HG02970 (cell line): ENCODE results near the gene MLX.
"Not testable (repeated sequence)": the region's sequence is repeated elsewhere in the genome, so short reads cannot be mapped to it uniquely, and the experiment has no call there.

Experiments
- ATAC-seq: cut with Tn5 transposase; IDR thresholded peaks from one replicate; pipeline ENCODE4 v1.9.1; 2021; ENCODE audit warnings: mild to moderate bottlenecking, moderate library complexity, moderate number of reproducible peaks; ENCODE audit not compliant: unreplicated experiment, low FRiP score

MLX gene

DNA sequence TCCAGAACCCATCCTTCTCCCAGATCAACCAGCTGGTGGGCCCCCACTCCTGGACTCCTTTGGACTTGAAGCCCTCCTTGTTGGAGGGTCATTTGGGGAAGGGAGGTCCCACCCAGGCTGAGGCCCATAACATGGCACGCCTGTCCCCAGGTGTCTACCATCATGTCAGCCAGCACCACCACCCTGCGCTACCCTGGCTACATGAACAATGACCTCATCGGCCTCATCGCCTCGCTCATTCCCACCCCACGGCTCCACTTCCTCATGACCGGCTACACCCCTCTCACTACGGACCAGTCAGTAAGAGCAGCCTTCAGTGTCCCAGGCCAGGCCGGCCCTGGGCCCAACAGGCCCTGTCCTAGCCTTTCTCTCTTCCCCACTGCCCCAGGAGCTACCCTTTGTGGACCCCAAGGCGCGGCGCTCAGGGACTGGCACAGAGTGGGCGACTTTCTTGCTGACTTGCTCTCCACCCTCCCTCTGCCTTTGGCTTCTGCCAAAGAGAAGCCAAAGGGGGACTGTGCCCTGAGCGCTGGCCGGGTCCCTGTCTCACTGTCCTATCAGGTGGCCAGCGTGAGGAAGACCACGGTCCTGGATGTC, 46.9 kb downstream of the MLX start:
- no peak for ATAC-seq

DNA sequence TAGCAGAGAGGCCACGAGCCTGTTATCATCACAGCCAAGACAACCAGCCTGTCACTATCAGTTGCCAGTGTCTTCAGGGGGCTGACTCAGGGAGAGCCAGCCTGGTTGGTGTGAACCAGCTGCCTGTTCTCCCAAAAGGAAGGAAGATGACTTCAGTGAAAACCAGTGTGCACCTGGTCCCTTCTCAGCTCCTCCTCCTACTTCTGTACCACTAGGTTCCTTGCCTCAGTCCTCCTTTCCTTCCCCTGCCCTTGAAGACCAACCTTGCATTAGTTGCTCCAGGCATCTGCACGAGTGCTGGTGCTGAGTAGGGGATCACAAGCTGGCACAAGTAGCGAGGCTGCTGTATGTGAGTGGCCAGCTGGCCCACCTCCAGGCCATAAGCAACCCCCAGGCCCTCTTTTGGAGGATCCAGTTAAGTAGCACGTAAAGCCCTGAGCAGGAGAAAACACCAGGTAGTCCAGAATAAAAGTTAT, 51.1 kb downstream of the MLX start:
- no peak for ATAC-seq

DNA sequence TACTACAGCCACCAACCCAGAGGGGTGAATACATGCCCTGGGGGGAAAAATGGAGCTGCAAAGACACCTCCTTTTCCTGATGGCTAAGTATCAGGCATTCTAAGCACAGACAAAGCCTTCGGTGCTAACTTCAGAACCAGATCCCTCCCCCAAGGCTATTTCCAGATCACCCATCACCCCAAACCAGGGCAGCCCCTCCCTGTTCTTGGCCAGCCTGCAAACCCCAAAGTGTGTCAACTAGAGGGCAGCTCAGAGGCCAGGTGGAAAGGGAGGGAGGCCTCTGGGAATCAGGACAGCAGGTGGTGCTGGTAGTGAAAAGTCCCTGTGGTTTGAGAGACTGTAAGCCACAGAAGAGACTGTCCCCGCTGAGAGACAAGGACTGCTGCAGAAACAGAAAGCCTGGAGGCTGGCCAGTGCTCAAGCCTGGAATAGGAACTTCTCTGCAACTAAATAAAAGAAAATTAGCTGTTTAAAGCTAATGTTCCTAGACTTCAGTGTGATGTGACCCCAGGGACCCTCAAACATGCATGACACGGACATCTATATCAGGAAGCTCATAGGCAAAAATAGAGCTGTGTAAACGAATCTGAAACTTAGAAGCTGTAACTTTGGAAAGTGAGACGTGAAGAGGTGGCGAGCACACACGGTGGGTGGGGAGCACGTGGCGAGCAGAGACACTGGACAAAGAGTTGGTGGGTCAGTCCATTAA, 51.7 kb downstream of the MLX start:
- peak; percentile 65 for ATAC-seq

DNA sequence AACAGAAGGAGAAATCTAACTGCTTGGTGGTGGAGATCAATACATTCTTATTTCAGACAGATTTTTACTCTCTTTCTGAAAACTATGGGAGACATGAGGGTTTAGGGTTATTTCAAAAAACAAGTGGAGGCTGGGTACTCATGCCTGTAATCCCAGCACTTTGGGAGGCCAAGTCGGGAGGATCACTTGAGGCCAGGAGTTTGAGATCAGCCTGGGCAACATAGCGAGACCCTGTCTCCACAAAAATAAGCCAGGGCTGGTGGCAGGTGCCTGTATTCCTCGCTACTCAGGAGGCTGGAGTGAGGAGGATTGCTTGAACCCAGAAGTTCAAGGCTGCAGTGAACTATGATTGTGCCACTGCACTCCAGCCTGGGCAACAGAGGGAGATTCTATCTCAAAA, 55.1 kb downstream of the MLX start:
- ATAC-seq, result not testable (repeated sequence)
